ENCODE data around the gene DUSP3.

GRCh38 chr17:43780135-43780534 is 1.4 kb upstream of the DUSP3 start, which contains the start of gene CFAP97D1:
- no peak for TF ChIP-seq EZH2 (IDR thresholded peaks at IDR 0.05; ENCODE audit: low read length, unreplicated experiment)
- TF ChIP-seq CTCF (conservative IDR thresholded peaks at IDR 0.05; ENCODE audit: low read depth, low read length) = no peak
- TF ChIP-seq EZH2phosphoT487 (IDR thresholded peaks at IDR 0.05; ENCODE audit: borderline replicate concordance, low read length) = no peak

Measured in PC-3 (cell line).